22Rv1 (cell line): ENCODE measurements around the gene TBX15.

ENCODE experiments used
- CTCF ChIP-seq: fragments of 450-650 bp; IDR thresholded peaks from 2 replicates; pipeline ENCODE4 v1.5.1; 2017; ENCODE audit warnings: mild to moderate bottlenecking
- ZFX ChIP-seq: fragments of 450-650 bp; IDR thresholded peaks from 2 replicates; pipeline ENCODE4 v1.6.1; 2017; ENCODE audit warnings: antibody characterized with exemption, borderline replicate concordance

GRCh38 chr1:118863688-118864087, 124.5 kb downstream of the TBX15 start:
- TF ChIP-seq ZFX, result no peak
- no peak for TF ChIP-seq CTCF
